H1 (cell line): ENCODE data around the gene ARHGAP15. TPM values are rescaled to one million over a fixed set of nuclear protein-coding genes. Genes with fewer than 3 reads are reported as not detected.

ENCODE experiments used
- CTCF ChIA-PET: fragments of 300-600 bp; sonication (Branson Sonifier 250); formaldehyde crosslinking; loops from one replicate; lab custom pipeline; 2021; ENCODE audit not compliant: partially characterized antibody; lab: Charles Lee
- POLR2A ChIA-PET: fragments of 300-600 bp; sonication (Branson Sonifier 250); formaldehyde crosslinking; loops from one replicate; lab custom pipeline; 2021; ENCODE audit warnings: inconsistent platforms; ENCODE audit not compliant: partially characterized antibody; lab: Charles Lee
- DNase-seq, 2 experiments: peaks; one replicate each; pipeline versions ENCODE4 v3.0.0 to v3.0.0-alpha.2; 2010 to 2022; ENCODE audit warnings: low spot score in 2 of 2, low read depth in 1 of 2, mixed read lengths in 1 of 2
- FAIRE-seq: peaks from 2 replicates; lab custom pipeline; 2011; peaks lifted over from hg19 to GRCh38; lab: Jason Lieb, UNC
- H2AFZ ChIP-seq: 2 replicates; pipeline ENCODE4 v1.8.1; 2012; ENCODE audit warnings: low read length, inconsistent platforms
- H2AK5ac ChIP-seq: 2 replicates; pipeline ENCODE4 v1.6.1; 2013; ENCODE audit warnings: low read depth, low read length
- H2BK120ac ChIP-seq: replicated peaks from 2 replicates; pipeline ENCODE3; 2013; ENCODE audit warnings: low read depth, low read length, inconsistent platforms
- H2BK12ac ChIP-seq: 2 replicates; pipeline ENCODE4 v1.6.1; 2013; ENCODE audit warnings: low read depth, low read length
- H2BK15ac ChIP-seq: 2 replicates; pipeline ENCODE4 v1.6.1; 2013; ENCODE audit warnings: low read length
- H2BK20ac ChIP-seq: 2 replicates; pipeline ENCODE4 v1.6.1; 2013; ENCODE audit warnings: low read length
- H2BK5ac ChIP-seq: 2 replicates; pipeline ENCODE4 v1.6.1; 2013; ENCODE audit warnings: low read depth, low read length
- H3K14ac ChIP-seq: 2 replicates; pipeline ENCODE4 v1.6.1; 2013; ENCODE audit warnings: inconsistent platforms; ENCODE audit not compliant: insufficient read length
- H3K18ac ChIP-seq: 2 replicates; pipeline ENCODE4 v1.6.1; 2013; ENCODE audit warnings: low read length; ENCODE audit errors: extremely low read depth
- H3K23ac ChIP-seq: 2 replicates; pipeline ENCODE4 v1.6.1; 2013; ENCODE audit warnings: inconsistent platforms; ENCODE audit not compliant: insufficient read length
- H3K23me2 ChIP-seq: 2 replicates; pipeline ENCODE4 v1.6.1; 2013; ENCODE audit warnings: low read depth, low read length
- H3K27ac ChIP-seq: 2 replicates; pipeline ENCODE4 v1.6.1; 2011; ENCODE audit warnings: low read depth, low read length, inconsistent platforms
- H3K27me3 ChIP-seq, 4 experiments: replicated peaks in 1 of 4; 1 replicate in 1 of 4; 2 replicates in 3 of 4; pipeline versions ENCODE4 v1.6.1 to v1.8.1; 2011 to 2013; ENCODE audit warnings: low read length in 3 of 4, mild to moderate bottlenecking in 3 of 4, inconsistent platforms in 2 of 4, mixed read lengths in 2 of 4, moderate library complexity in 1 of 4; ENCODE audit not compliant: control insufficient read depth in 3 of 4, insufficient read depth in 3 of 4; ENCODE audit errors: extremely low read depth in 1 of 4
- H3K36me3 ChIP-seq, 4 experiments: 2 replicates each; pipeline versions ENCODE4 v1.6.1 to v1.8.1; 2011 to 2013; ENCODE audit warnings: mild to moderate bottlenecking in 4 of 4, low read length in 3 of 4, moderate library complexity in 2 of 4, control low read depth in 1 of 4, inconsistent platforms in 1 of 4; ENCODE audit not compliant: insufficient read depth in 4 of 4, control insufficient read depth in 2 of 4
- H3K4ac ChIP-seq: replicated peaks from 2 replicates; pipeline ENCODE3; 2013; ENCODE audit warnings: low read length, low read depth, mixed read lengths, inconsistent platforms; ENCODE audit not compliant: insufficient read length
- H3K4me1 ChIP-seq, 4 experiments: replicated peaks in 1 of 4; 1 replicate in 1 of 4; 2 replicates in 3 of 4; pipeline versions ENCODE4 v1.6.1 to v1.8.1; 2011 to 2013; ENCODE audit warnings: low read length in 3 of 4, inconsistent platforms in 2 of 4, mixed read lengths in 1 of 4; ENCODE audit not compliant: insufficient read depth in 4 of 4, control insufficient read depth in 3 of 4
- H3K4me2 ChIP-seq, 2 experiments: 2 replicates each; pipeline versions ENCODE4 v1.6.1 to v1.8.1; 2011 to 2013; ENCODE audit warnings: low read depth in 2 of 2, low read length in 2 of 2, control low read depth in 1 of 2, inconsistent platforms in 1 of 2, mild to moderate bottlenecking in 1 of 2; ENCODE audit not compliant: insufficient read depth in 1 of 2
- H3K4me3 ChIP-seq, 4 experiments: fragments of 200-600, 300-600 bp in 1 of 4; sonication (generic), shearing (Covaris generic), sonication (Bioruptor Twin) in 1 of 4; 2 replicates each; pipeline versions ENCODE4 v1.5.1 to v1.8.1; 2011 to 2016; ENCODE audit warnings: low read length in 4 of 4, low read depth in 3 of 4, control low read depth in 2 of 4, inconsistent platforms in 2 of 4, mild to moderate bottlenecking in 2 of 4, mixed read lengths in 1 of 4, moderate library complexity in 1 of 4; ENCODE audit not compliant: insufficient read depth in 2 of 4; ENCODE audit errors: extremely low read depth in 1 of 4
- H3K56ac ChIP-seq: replicated peaks from 2 replicates; pipeline ENCODE3; 2013; ENCODE audit warnings: low read depth, mild to moderate bottlenecking, mixed read lengths, low read length, inconsistent platforms; ENCODE audit not compliant: insufficient read length
- H3K79me1 ChIP-seq: 2 replicates; pipeline ENCODE4 v1.6.1; 2013; ENCODE audit warnings: low read depth, low read length, control low read depth
- H3K79me2 ChIP-seq, 2 experiments: 2 replicates each; pipeline versions ENCODE4 v1.6.1 to v1.8.1; 2012 to 2013; ENCODE audit warnings: low read length in 2 of 2, mild to moderate bottlenecking in 2 of 2, inconsistent platforms in 1 of 2; ENCODE audit not compliant: insufficient read depth in 2 of 2, control insufficient read depth in 1 of 2
- H3K9ac ChIP-seq, 4 experiments: replicated peaks in 1 of 4; 1 replicate in 1 of 4; 2 replicates in 3 of 4; pipeline versions ENCODE4 v1.6.1 to v1.8.1; 2011 to 2013; ENCODE audit warnings: low read depth in 3 of 4, low read length in 3 of 4, control low read depth in 2 of 4, mild to moderate bottlenecking in 2 of 4, moderate library complexity in 2 of 4, inconsistent platforms in 1 of 4; ENCODE audit errors: extremely low read depth in 1 of 4
- H3K9me3 ChIP-seq, 2 experiments: 2 replicates each; pipeline versions ENCODE4 v1.6.1 to v1.8.1; 2012 to 2013; ENCODE audit warnings: mild to moderate bottlenecking in 2 of 2, moderate library complexity in 2 of 2, control low read depth in 1 of 2, inconsistent platforms in 1 of 2, low read depth in 1 of 2, low read length in 1 of 2, mixed read lengths in 1 of 2; ENCODE audit not compliant: insufficient read depth in 2 of 2
- H4K20me1 ChIP-seq, 2 experiments: replicated peaks in 1 of 2; 2 replicates each; pipeline versions ENCODE3 to v1.8.1; 2011 to 2013; ENCODE audit warnings: inconsistent platforms in 2 of 2, low read length in 2 of 2, mild to moderate bottlenecking in 1 of 2; ENCODE audit not compliant: insufficient read depth in 2 of 2, control insufficient read depth in 1 of 2
- H4K5ac ChIP-seq: 2 replicates; pipeline ENCODE4 v1.6.1; 2013; ENCODE audit warnings: low read length, low read depth, mixed read lengths, inconsistent platforms; ENCODE audit not compliant: insufficient read length
- H4K8ac ChIP-seq: 2 replicates; pipeline ENCODE4 v1.8.0; 2013; ENCODE audit warnings: mild to moderate bottlenecking, moderate library complexity, low read length, inconsistent platforms; ENCODE audit not compliant: insufficient read depth; ENCODE audit errors: extremely low read depth
- H4K91ac ChIP-seq: replicated peaks from 2 replicates; pipeline ENCODE3; 2013; ENCODE audit warnings: low read length, mixed read lengths, inconsistent platforms; ENCODE audit not compliant: insufficient read length
- BACH1 ChIP-seq: IDR thresholded peaks from 2 replicates; pipeline ENCODE4 v1.6.1; 2012; ENCODE audit warnings: low read length, improper control_type of control experiment
- CHD1 ChIP-seq: IDR thresholded peaks from 2 replicates; pipeline ENCODE4 v1.6.1; 2012; ENCODE audit warnings: low read depth, low read length, improper control_type of control experiment
- CTBP2 ChIP-seq: IDR thresholded peaks from 2 replicates; pipeline ENCODE4 v1.7.0; 2011; ENCODE audit warnings: borderline replicate concordance, mild to moderate bottlenecking, moderate library complexity, mixed read lengths, low read length; ENCODE audit not compliant: insufficient read depth, insufficient read length
- CTCF ChIP-seq, 3 experiments: IDR thresholded peaks; 1 replicate in 2 of 3; 2 replicates in 1 of 3; pipeline versions ENCODE4 v1.5.1 to v1.6.1; 2011; ENCODE audit warnings: low read length in 3 of 3, mild to moderate bottlenecking in 3 of 3, inconsistent platforms in 2 of 3, low read depth in 1 of 3, moderate library complexity in 1 of 3; ENCODE audit not compliant: insufficient read depth in 1 of 3; ENCODE audit errors: control extremely low read depth in 1 of 3
- EGR1 ChIP-seq: IDR thresholded peaks from 2 replicates; pipeline ENCODE4 v1.6.1; 2011; ENCODE audit warnings: low read depth, low read length, borderline replicate concordance
- EP300 ChIP-seq, 2 experiments: IDR thresholded peaks; 1 replicate in 1 of 2; 2 replicates in 1 of 2; pipeline ENCODE4 v1.6.1; 2011 to 2012; ENCODE audit warnings: low read depth in 2 of 2, low read length in 2 of 2, mild to moderate bottlenecking in 2 of 2, borderline replicate concordance in 1 of 2, inconsistent platforms in 1 of 2, moderate library complexity in 1 of 2
- JUND ChIP-seq: IDR thresholded peaks from 2 replicates; pipeline ENCODE4 v1.6.1; 2011; ENCODE audit warnings: mild to moderate bottlenecking, improper control_type of control experiment, low read length
- RNF2 ChIP-seq: fragments of 200-900, 300-1000 bp; sonication (generic); IDR thresholded peaks from 2 replicates; pipeline ENCODE4 v1.7.1; 2016; ENCODE audit warnings: borderline replicate concordance, low read depth, mild to moderate bottlenecking, antibody characterized with exemption, low read length; ENCODE audit not compliant: poor library complexity, severe bottlenecking; ENCODE audit errors: missing control alignments
- YY1 ChIP-seq: IDR thresholded peaks from 2 replicates; pipeline ENCODE4 v1.6.1; 2011; ENCODE audit warnings: low read depth, mild to moderate bottlenecking, low read length
- WGBS, 2 experiments: shearing (Covaris generic) in 1 of 2; methylation state at CpG; one replicate each; pipeline versions ENCODE4 v1.1.6 to v1.1.7; 2013 to 2015; ENCODE audit warnings: low lambda C conversion rate in 2 of 2, mixed read lengths in 2 of 2, inconsistent platforms in 1 of 2, low coverage in 1 of 2, missing lambda C conversion rate in 1 of 2; ENCODE audit not compliant: insufficient replicate concordance in 2 of 2, insufficient coverage in 1 of 2, insufficient read length in 1 of 2; ENCODE audit errors: extremely low coverage in 1 of 2, missing lambda C conversion rate in 1 of 2; 5-methylcytosine and 5-hydroxymethylcytosine counted together
- polyA plus RNA-seq, 7 experiments: library from polyadenylated mRNA; depleted of rRNA in 3 of 7; stranded (reverse) in 5 of 7; unstranded in 2 of 7; fragments of >200 nt in 5 of 7; fragments of 200-250 nt in 2 of 7; gene quantifications; 1 replicate in 5 of 7; 2 replicates in 1 of 7; 4 replicates in 1 of 7; pipeline versions ENCODE4 v1.2.1 to v1.2.3, GENCODE V29; 2011 to 2013; ENCODE audit warnings: missing spikeins in 2 of 7, mixed read lengths in 2 of 7
- total RNA-seq: library from RNA; stranded (reverse); fragmentation: NEBNext Ultra II Directional; extraction: Animal tissue kit (Norgen Biotek cat#: 25700); gene quantifications from 2 replicates; pipeline ENCODE4 v1.2.1, GENCODE V29; 2021

ARHGAP15 gene
- total and polyA plus RNA-seq, 2 of the 8 experiments (the other 6 are each of a cell fraction or from before 2014, with no cell fraction given), result not detected

GRCh38 chr2:143209570-143210445, 80.6 kb downstream of the ARHGAP15 start:
- Histone ChIP-seq H3K9me3 (no peaks in the 10 kb centered on the region), H2BK20ac (no peak overlapping the region), H4K5ac (no peak overlapping the region), H3K79me1 (no peaks in the 10 kb centered on the region), H4K91ac (no peak overlapping the region), H2AFZ (no peak overlapping the region), H3K79me2 (no peaks in the 10 kb centered on the region), H3K18ac (no peak overlapping the region), H3K23ac (no peak overlapping the region), H3K23me2 (no peaks in the 10 kb centered on the region), H2BK120ac (no peak overlapping the region), H3K4me1 (no peaks in the 10 kb centered on the region), H3K27me3 (no peaks in the 10 kb centered on the region), H4K8ac (no peak overlapping the region), H3K4me2 (no peak overlapping the region), H3K4me3 (no peak overlapping the region), H3K9ac (no peak overlapping the region), H2AK5ac (no peak overlapping the region), H3K14ac (no peak overlapping the region), H2BK15ac (no peak overlapping the region), H3K36me3 (no peaks in the 10 kb centered on the region; a peak in 1 of 8 replicates), H3K4ac (no peak overlapping the region), H2BK12ac (no peak overlapping the region), H2BK5ac (no peak overlapping the region), H3K56ac (no peak overlapping the region), H3K27ac (no peak overlapping the region), H4K20me1 (no peaks in the 10 kb centered on the region)
- WGBS, 2 experiments, result 90% methylated on average over 6 of the region's 6 CpGs; no CpG with 5 or more reads in 1 of the 2 experiments
- no peak for FAIRE-seq
- POLR2A ChIA-PET, result no interaction called here
- CTCF ChIA-PET, result interaction anchor here (0.8 to 1.4 kb wide), 3 partner anchors 10 to 50 kb away, joined by 3 to 4 read pairs (median 3); no protein-coding TSS in a partner anchor
- no peak for DNase-seq
- no peak for TF ChIP-seq YY1
- no peak for TF ChIP-seq CHD1
- TF ChIP-seq EGR1, result no peak
- no peak for TF ChIP-seq JUND
- TF ChIP-seq EP300 (IDR thresholded peaks at IDR 0.05; ENCODE audit: borderline replicate concordance in 1 of 2, low read depth in 2 of 2, low read length in 2 of 2), result no peak
- TF ChIP-seq BACH1, result no peak
- no peak for TF ChIP-seq CTBP2
- TF ChIP-seq CTCF (IDR thresholded peaks at IDR 0.05; ENCODE audit: control extremely low read depth in 1 of 3, insufficient read depth in 1 of 3, low read depth in 1 of 3, low read length in 3 of 3), result no peak
- TF ChIP-seq RNF2, result no peak
